ENCODE data around the gene NSUN2.
"Not testable (repeated sequence)": the region's sequence is repeated elsewhere in the genome, so short reads cannot be mapped to it uniquely, and the experiment has no call there.

Gene NSUN2

GRCh38 chr5:6581559-6582426 is 51.1 kb downstream of the NSUN2 start:
- H3K36me3 ChIP-seq (replicated peaks) = no peaks in the 10 kb centered on the region
- no peaks in the 10 kb centered on the region for H3K4me1 ChIP-seq
- in situ Hi-C loops (cut with MboI; ENCODE audit: low sequenced_read_pairs) = loop anchor here (25.0 kb wide), 1 partner anchor 1094 kb away; no protein-coding TSS in a partner anchor
- H3K4me3 ChIP-seq = no peak overlapping the region
- H3K27me3 ChIP-seq (ENCODE audit: low read depth) = no peaks in the 10 kb centered on the region
- no peaks in the 10 kb centered on the region for H3K9me3 ChIP-seq
- DNase-seq (ENCODE audit: low spot score in 2 of 2) = no peak

GRCh38 chr5:6581090-6581489 is 51.8 kb downstream of the NSUN2 start:
- in situ Hi-C loops (cut with MboI; ENCODE audit: low sequenced_read_pairs) = loop anchor here (25.0 kb wide), 1 partner anchor 1094 kb away; no protein-coding TSS in a partner anchor
- H3K27me3 ChIP-seq (ENCODE audit: low read depth) = no peaks in the 10 kb centered on the region

GRCh38 chr5:6579535-6579934 is 53.3 kb downstream of the NSUN2 start:
- DNase-seq (ENCODE audit: low spot score in 2 of 2) = no peak
- Histone ChIP-seq H3K4me1 (no peaks in the 10 kb centered on the region), H3K27me3 (ENCODE audit: low read depth) (no peaks in the 10 kb centered on the region), H3K4me3 (no peak overlapping the region), H3K9me3 (no peaks in the 10 kb centered on the region), H3K36me3 (replicated peaks) (no peaks in the 10 kb centered on the region)
- in situ Hi-C loops (cut with MboI; ENCODE audit: low sequenced_read_pairs) = loop anchor here (25.0 kb wide), 1 partner anchor 1092 kb away; no protein-coding TSS in a partner anchor

More at GRCh38 chr5:6581090-6581489, 51.8 kb downstream of the NSUN2 start:
- DNase-seq (ENCODE audit: low spot score in 2 of 2) = no peak
- Histone ChIP-seq H3K4me3 (no peak overlapping the region), H3K4me1 (no peaks in the 10 kb centered on the region), H3K9me3 (no peaks in the 10 kb centered on the region), H3K36me3 (replicated peaks) (no peaks in the 10 kb centered on the region)

GRCh38 chr5:6578676-6579343 is 54.0 kb downstream of the NSUN2 start:
- Histone ChIP-seq H3K27me3 (ENCODE audit: low read depth) (no peaks in the 10 kb centered on the region; the same call in 1 of the 2 replicates), H3K4me3 (no peak overlapping the region), H3K9me3 (no peaks in the 10 kb centered on the region), H3K36me3 (replicated peaks) (no peaks in the 10 kb centered on the region), H3K4me1 (no peaks in the 10 kb centered on the region)
- no peak for DNase-seq (ENCODE audit: low spot score in 2 of 2)
- in situ Hi-C loops (cut with MboI; ENCODE audit: low sequenced_read_pairs) = loop anchor here (25.0 kb wide), 1 partner anchor 1092 kb away; no protein-coding TSS in a partner anchor

GRCh38 chr5:6576861-6577501 is 55.9 kb downstream of the NSUN2 start:
- H3K36me3 ChIP-seq (replicated peaks) = no peaks in the 10 kb centered on the region
- no peak overlapping the region for H3K4me3 ChIP-seq
- in situ Hi-C loops (cut with MboI; ENCODE audit: low sequenced_read_pairs) = loop anchor here (25.0 kb wide), 1 partner anchor 1090 kb away; no protein-coding TSS in a partner anchor
- DNase-seq (ENCODE audit: low spot score in 2 of 2) = peak; percentile 19 to 42
- no peaks in the 10 kb centered on the region for H3K4me1 ChIP-seq
- H3K27me3 ChIP-seq (ENCODE audit: low read depth) = peaks cover 3% of the 10 kb centered on the region; the same call in 1 of the 2 replicates
- no peaks in the 10 kb centered on the region for H3K9me3 ChIP-seq

GRCh38 chr5:6574537-6575245 is 58.2 kb downstream of the NSUN2 start:
- Histone ChIP-seq H3K4me1 (no peaks in the 10 kb centered on the region), H3K4me3 (no peak overlapping the region), H3K36me3 (replicated peaks) (no peaks in the 10 kb centered on the region), H3K27me3 (ENCODE audit: low read depth) (peaks cover 3% of the 10 kb centered on the region; the same call in 1 of the 2 replicates), H3K9me3 (no peaks in the 10 kb centered on the region)
- in situ Hi-C loops (cut with MboI; ENCODE audit: low sequenced_read_pairs) = loop anchor here (25.0 kb wide), 1 partner anchor 1087 kb away; no protein-coding TSS in a partner anchor
- DNase-seq (ENCODE audit: low spot score in 2 of 2) = no peak

- in situ Hi-C loops (cut with MboI; ENCODE audit: low sequenced_read_pairs) = no loop called here
- no peak for DNase-seq (ENCODE audit: low spot score in 2 of 2)
- Histone ChIP-seq H3K36me3 (replicated peaks) (no peaks in the 10 kb centered on the region), H3K4me1 (no peaks in the 10 kb centered on the region), H3K4me3 (no peak overlapping the region), H3K27me3 (ENCODE audit: low read depth) (peaks cover 3% of the 10 kb centered on the region; the same call in 1 of the 2 replicates), H3K9me3 (no peaks in the 10 kb centered on the region)
Measured at GRCh38 chr5:6574111-6574510, 58.7 kb downstream of the NSUN2 start.

GRCh38 chr5:6573651-6574101 is 59.2 kb downstream of the NSUN2 start:
- Histone ChIP-seq H3K4me1 (no peaks in the 10 kb centered on the region), H3K4me3 (no peak overlapping the region), H3K36me3 (replicated peaks) (no peaks in the 10 kb centered on the region), H3K27me3 (ENCODE audit: low read depth) (peaks cover 3% of the 10 kb centered on the region; the same call in 1 of the 2 replicates), H3K9me3 (no peaks in the 10 kb centered on the region)
- DNase-seq (ENCODE audit: low spot score in 2 of 2) = no peak
- in situ Hi-C loops (cut with MboI; ENCODE audit: low sequenced_read_pairs) = no loop called here

GRCh38 chr5:6572825-6573380 is 59.9 kb downstream of the NSUN2 start:
- peaks cover 3% of the 10 kb centered on the region; the same call in 1 of the 2 replicates for H3K27me3 ChIP-seq (ENCODE audit: low read depth)
- no peaks in the 10 kb centered on the region for H3K36me3 ChIP-seq (replicated peaks)
- in situ Hi-C loops (cut with MboI; ENCODE audit: low sequenced_read_pairs) = no loop called here
- no peak overlapping the region for H3K4me3 ChIP-seq
- no peaks in the 10 kb centered on the region for H3K9me3 ChIP-seq
- H3K4me1 ChIP-seq = no peaks in the 10 kb centered on the region
- DNase-seq (ENCODE audit: low spot score in 2 of 2) = no peak

- Histone ChIP-seq H3K4me1 (no peaks in the 10 kb centered on the region), H3K9me3 (no peaks in the 10 kb centered on the region), H3K4me3 (no peak overlapping the region), H3K36me3 (replicated peaks) (no peaks in the 10 kb centered on the region), H3K27me3 (ENCODE audit: low read depth) (peaks cover 3% of the 10 kb centered on the region; the same call in 1 of the 2 replicates)
- in situ Hi-C loops (cut with MboI; ENCODE audit: low sequenced_read_pairs) = no loop called here
- no peak for DNase-seq (ENCODE audit: low spot score in 2 of 2)
Measured at GRCh38 chr5:6572086-6572824, 60.6 kb downstream of the NSUN2 start.

- H3K4me3 ChIP-seq; H3K4me1 ChIP-seq; in situ Hi-C loops (cut with MboI; ENCODE audit: low sequenced_read_pairs); DNase-seq (ENCODE audit: low spot score in 2 of 2); H3K36me3 ChIP-seq (replicated peaks); H3K9me3 ChIP-seq; H3K27me3 ChIP-seq (ENCODE audit: low read depth): not testable (repeated sequence)
Measured at GRCh38 chr5:6571607-6572006, 61.2 kb downstream of the NSUN2 start.

GRCh38 chr5:6570530-6570929 is 62.3 kb downstream of the NSUN2 start:
- in situ Hi-C loops (cut with MboI; ENCODE audit: low sequenced_read_pairs) = no loop called here
- DNase-seq (ENCODE audit: low spot score in 2 of 2) = no peak
- Histone ChIP-seq H3K27me3 (ENCODE audit: low read depth) (peaks cover 3% of the 10 kb centered on the region; the same call in 1 of the 2 replicates), H3K36me3 (replicated peaks) (no peaks in the 10 kb centered on the region), H3K4me1 (no peaks in the 10 kb centered on the region), H3K4me3 (no peak overlapping the region), H3K9me3 (no peaks in the 10 kb centered on the region)
